HEK293T (cell line): Measurements from ENCODE around the gene SLC35B1.

ENCODE experiments used
- CTCF ChIA-PET: fragments of 350-600 bp; formaldehyde crosslinking; extraction: SDS; loops from one replicate; lab custom pipeline; 2021; ENCODE audit warnings: antibody characterized with exemption, inconsistent platforms; lab: Yijun Ruan, JAX
- POLR2A ChIA-PET: fragments of 350-600 bp; formaldehyde crosslinking; extraction: SDS; loops from one replicate; lab custom pipeline; 2020; ENCODE audit warnings: antibody characterized with exemption, inconsistent platforms; lab: Yijun Ruan, JAX
- DNase-seq: peaks from one replicate; pipeline ENCODE4 v3.0.0; 2012; ENCODE audit warnings: mixed read lengths; ENCODE audit errors: extremely low spot score
- ARNT ChIP-seq: fragments of 450-650 bp; IDR thresholded peaks from 2 replicates; pipeline ENCODE4 v1.6.1; 2017; ENCODE audit warnings: mild to moderate bottlenecking
- BHLHE40 ChIP-seq: fragments of 450-650 bp; IDR thresholded peaks from 2 replicates; pipeline ENCODE4 v1.6.1; 2016; ENCODE audit warnings: mild to moderate bottlenecking, moderate library complexity, borderline replicate concordance
- CTBP1 ChIP-seq: fragments of 450-650 bp; IDR thresholded peaks from 2 replicates; pipeline ENCODE4 v1.6.1; 2016; ENCODE audit warnings: borderline replicate concordance
- ELF4 ChIP-seq: fragments of 450-650 bp; IDR thresholded peaks from 2 replicates; pipeline ENCODE4 v1.6.1; 2017; ENCODE audit warnings: antibody characterized with exemption
- FOXA1 ChIP-seq: fragments of 450-650 bp; IDR thresholded peaks from 2 replicates; pipeline ENCODE4 v1.6.1; 2016; ENCODE audit warnings: mild to moderate bottlenecking
- FOXK2 ChIP-seq: fragments of 450-650 bp; IDR thresholded peaks from 2 replicates; pipeline ENCODE4 v1.6.1; 2016; ENCODE audit warnings: mild to moderate bottlenecking
- FOXM1 ChIP-seq: fragments of 450-650 bp; IDR thresholded peaks from 2 replicates; pipeline ENCODE4 v1.6.1; 2017; ENCODE audit warnings: mild to moderate bottlenecking, borderline replicate concordance
- HDGF ChIP-seq: fragments of 450-650 bp; IDR thresholded peaks from 2 replicates; pipeline ENCODE4 v1.6.1; 2017; ENCODE audit warnings: antibody characterized with exemption, borderline replicate concordance
- L3MBTL2 ChIP-seq: fragments of 450-650 bp; conservative IDR thresholded peaks from 2 replicates; pipeline ENCODE4 v1.6.1; 2016; ENCODE audit warnings: mild to moderate bottlenecking
- LEF1 ChIP-seq: fragments of 450-650 bp; IDR thresholded peaks from 2 replicates; pipeline ENCODE4 v1.6.1; 2017; ENCODE audit warnings: mild to moderate bottlenecking, borderline replicate concordance
- NFRKB ChIP-seq: fragments of 450-650 bp; IDR thresholded peaks from 2 replicates; pipeline ENCODE4 v1.6.1; 2016; ENCODE audit warnings: mild to moderate bottlenecking, moderate library complexity
- SP1 ChIP-seq: fragments of 450-650 bp; IDR thresholded peaks from 2 replicates; pipeline ENCODE4 v1.6.1; 2017
- SUZ12 ChIP-seq: fragments of 450-650 bp; IDR thresholded peaks from 2 replicates; pipeline ENCODE4 v1.6.1; 2016; ENCODE audit warnings: mild to moderate bottlenecking
- TARDBP ChIP-seq: fragments of 450-650 bp; IDR thresholded peaks from 2 replicates; pipeline ENCODE4 v1.6.1; 2016
- ZNF384 ChIP-seq: fragments of 450-650 bp; IDR thresholded peaks from 2 replicates; pipeline ENCODE4 v1.6.1; 2016
- TF ChIP-seq, protein P1 (sequence below): fragments of 450-650 bp; IDR thresholded peaks from 2 replicates; pipeline ENCODE4 v1.6.1; 2016

Gene SLC35B1

DNA sequence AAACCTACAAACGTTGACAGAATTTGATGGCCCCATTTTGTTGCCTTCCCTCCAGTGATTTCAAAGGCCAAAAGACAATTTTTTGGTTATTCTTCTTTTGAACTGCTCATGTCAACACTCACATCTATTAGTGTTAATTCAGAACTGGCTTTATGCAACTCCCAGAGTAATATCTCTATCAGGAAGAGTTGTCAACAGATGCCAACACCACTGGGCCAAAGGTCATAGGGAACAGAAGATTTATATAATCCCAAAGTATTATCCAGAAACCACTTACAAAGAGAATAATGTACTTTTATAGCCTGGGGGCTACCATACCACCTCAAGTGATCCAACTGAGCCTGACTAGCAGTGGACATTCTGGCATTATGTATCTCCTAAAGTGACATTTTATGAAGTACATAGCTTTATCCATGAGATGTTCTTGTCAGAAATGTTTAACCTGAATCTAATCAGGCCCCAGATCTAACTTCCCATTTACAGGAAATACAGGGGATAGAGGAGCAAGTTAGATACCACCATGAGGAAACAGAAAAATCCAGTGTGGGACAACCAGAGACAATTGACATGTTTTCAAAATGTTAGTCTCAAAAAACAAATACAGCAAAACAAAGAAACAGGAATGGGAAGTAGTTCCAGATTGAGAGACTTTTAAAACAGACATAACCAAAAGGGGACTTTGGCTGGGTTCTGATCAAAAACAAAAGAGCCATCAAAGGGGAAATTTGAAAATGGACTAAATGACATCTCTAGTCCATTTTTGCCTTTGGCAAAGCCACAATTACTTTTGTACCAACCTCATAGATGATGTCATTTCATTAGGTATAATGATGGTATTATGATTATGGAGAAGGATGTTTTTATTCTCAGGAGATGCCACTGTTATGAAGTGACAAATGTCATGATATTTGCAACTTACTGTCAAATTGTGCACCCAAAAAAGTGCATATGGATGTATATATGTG lies 37.7 kb upstream of the SLC35B1 start:
- ChIA-PET POLR2A (no interaction called here), CTCF (no interaction called here)
- TF ChIP-seq ZNF384, result no peak
- no peak for TF ChIP-seq LEF1
- no peak for TF ChIP-seq ARNT
- no peak for TF ChIP-seq SP1
- TF ChIP-seq L3MBTL2, result no peak
- TF ChIP-seq TARDBP, result no peak
- TF ChIP-seq FOXA1, result no peak
- TF ChIP-seq, protein P1, sequence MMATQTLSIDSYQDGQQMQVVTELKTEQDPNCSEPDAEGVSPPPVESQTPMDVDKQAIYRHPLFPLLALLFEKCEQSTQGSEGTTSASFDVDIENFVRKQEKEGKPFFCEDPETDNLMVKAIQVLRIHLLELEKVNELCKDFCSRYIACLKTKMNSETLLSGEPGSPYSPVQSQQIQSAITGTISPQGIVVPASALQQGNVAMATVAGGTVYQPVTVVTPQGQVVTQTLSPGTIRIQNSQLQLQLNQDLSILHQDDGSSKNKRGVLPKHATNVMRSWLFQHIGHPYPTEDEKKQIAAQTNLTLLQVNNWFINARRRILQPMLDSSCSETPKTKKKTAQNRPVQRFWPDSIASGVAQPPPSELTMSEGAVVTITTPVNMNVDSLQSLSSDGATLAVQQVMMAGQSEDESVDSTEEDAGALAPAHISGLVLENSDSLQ, result no peak
- TF ChIP-seq ELF4, result no peak
- no peak for TF ChIP-seq FOXM1
- TF ChIP-seq CTBP1, result no peak
- TF ChIP-seq SUZ12, result no peak
- no peak for TF ChIP-seq HDGF
- TF ChIP-seq FOXK2, result no peak
- no peak for TF ChIP-seq NFRKB
- TF ChIP-seq BHLHE40, result no peak
- no peak for DNase-seq

DNA sequence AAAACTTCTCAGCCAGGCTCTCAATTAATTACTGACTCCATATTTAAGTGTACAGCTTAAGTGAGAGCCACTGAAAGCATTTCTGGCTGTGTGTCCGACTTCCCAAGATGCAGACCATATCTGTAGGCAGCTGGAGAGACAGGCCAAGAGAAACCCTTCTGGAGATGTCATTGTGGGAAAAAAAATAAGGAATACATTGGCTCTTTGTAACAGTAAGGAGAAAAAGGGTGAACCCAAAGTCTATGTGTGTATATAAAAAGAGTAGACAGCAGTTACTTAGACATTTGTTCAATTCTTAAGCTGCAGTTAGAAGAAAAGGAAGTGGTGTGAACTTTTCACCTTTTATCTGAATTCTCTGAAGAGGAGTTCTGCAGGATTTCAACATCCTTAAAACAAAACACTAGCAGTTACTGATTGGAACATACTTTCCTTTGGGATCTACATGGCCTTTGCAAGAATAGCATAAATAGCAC lies 34.4 kb upstream of the SLC35B1 start:
- POLR2A ChIA-PET, result interaction anchor here (0.7 to 2.3 kb wide), 3 partner anchors 14 to 46 kb away, joined by 3 to 8 read pairs (median 4); partner anchors contain the start of genes FAM117A and KAT7
- CTCF ChIA-PET, result no interaction called here
- TF ChIP-seq ZNF384, result no peak
- no peak for TF ChIP-seq HDGF
- TF ChIP-seq, protein P1, result no peak
- TF ChIP-seq ARNT, result no peak
- TF ChIP-seq NFRKB, result no peak
- no peak for TF ChIP-seq CTBP1
- TF ChIP-seq SUZ12, result no peak
- TF ChIP-seq L3MBTL2, result no peak
- TF ChIP-seq BHLHE40, result no peak
- TF ChIP-seq ELF4, result no peak
- no peak for TF ChIP-seq TARDBP
- no peak for TF ChIP-seq LEF1
- no peak for TF ChIP-seq FOXM1
- DNase-seq, result no peak

GRCh38 chr17:49741692-49742076 lies 33.9 kb upstream of the SLC35B1 start:
- ChIA-PET POLR2A (no interaction called here), CTCF (no interaction called here)
- no peak for DNase-seq
- TF ChIP-seq ELF4, result no peak
- TF ChIP-seq FOXA1, result no peak
- no peak for TF ChIP-seq CTBP1
- TF ChIP-seq HDGF, result no peak
- no peak for TF ChIP-seq L3MBTL2
- TF ChIP-seq, protein P1, result no peak
- no peak for TF ChIP-seq LEF1

DNA sequence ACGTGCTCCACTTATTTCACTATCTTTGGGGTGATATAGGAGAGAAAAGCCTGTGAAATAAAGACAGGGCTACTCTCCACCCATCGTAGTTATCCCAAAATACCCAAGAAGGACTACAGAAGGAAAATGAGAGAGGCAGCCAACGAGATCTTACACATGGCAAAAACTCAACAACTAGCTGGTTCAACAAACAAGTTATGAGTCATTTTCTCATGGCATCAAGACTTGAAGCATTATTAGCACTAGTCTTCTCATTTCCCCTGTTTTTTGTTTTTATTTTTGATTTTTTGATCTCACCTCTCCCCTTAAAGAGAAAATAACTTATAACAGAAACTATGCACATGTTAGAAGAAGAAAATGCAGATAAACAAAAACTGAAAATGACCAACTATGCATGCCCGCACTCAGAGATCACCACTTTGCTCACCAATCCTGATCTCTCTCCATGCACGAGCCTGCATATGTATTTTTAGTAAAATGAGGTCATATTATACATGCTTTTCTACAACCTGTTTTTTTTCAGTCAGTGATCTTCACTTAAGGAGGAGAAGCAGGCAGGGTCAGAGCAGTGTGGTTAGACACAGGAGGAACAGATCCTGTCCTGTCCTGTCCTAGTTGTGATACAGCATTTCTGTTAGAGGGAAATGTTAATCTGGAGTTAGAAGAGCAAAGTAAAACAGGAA lies 33.4 kb upstream of the SLC35B1 start:
- TF ChIP-seq SP1 (no peak), BHLHE40 (no peak), ARNT (no peak), NFRKB (no peak), FOXA1 (no peak), ELF4 (no peak), L3MBTL2 (no peak), ZNF384 (no peak), LEF1 (no peak), TARDBP (no peak), SUZ12 (no peak)
- TF ChIP-seq, protein P1, result no peak
- POLR2A ChIA-PET, result no interaction called here
- DNase-seq, result no peak
- CTCF ChIA-PET, result no interaction called here

DNA sequence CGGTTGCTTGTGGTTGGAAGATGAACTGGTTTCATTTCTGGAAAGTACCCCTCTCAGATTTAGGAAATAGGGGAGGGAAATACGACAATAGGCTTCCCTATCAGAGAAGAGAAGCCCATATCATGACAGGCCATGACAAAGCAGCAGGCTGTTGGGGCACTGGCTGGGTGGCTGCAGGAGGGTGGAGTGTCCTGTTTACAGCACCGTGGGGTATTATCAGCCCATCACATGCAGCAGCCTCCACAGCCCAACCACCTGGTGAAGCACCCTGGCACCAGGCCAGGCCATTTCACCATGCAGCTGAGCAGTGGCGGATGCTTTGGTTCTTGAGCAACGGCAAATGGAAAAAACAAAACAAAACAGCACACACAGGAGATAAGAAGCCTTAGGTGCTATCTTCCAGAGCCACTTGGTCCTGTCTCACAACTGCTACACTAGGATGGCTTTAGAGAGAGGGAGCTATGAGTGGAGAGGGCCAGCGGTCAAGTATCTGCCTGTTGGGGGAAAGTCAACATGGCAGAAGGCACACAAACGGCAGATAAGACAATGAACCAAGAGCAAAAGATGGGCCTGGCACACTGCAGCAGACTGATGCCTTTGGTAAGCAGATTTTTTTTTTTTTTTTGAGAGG lies 32.0 kb upstream of the SLC35B1 start:
- no peak for TF ChIP-seq FOXK2
- TF ChIP-seq L3MBTL2, result no peak
- TF ChIP-seq FOXA1, result no peak
- no peak for TF ChIP-seq SUZ12
- TF ChIP-seq, protein P1, result no peak
- TF ChIP-seq ELF4, result no peak
- no peak for TF ChIP-seq TARDBP
- TF ChIP-seq FOXM1, result no peak
- TF ChIP-seq CTBP1, result no peak
- ChIA-PET POLR2A (interaction anchor here (0.5 kb wide), 1 partner anchor 11 kb away, joined by 3 read pairs; no protein-coding TSS in a partner anchor), CTCF (no interaction called here)
- no peak for DNase-seq
